AG04450 (cell line): ENCODE data around the gene SPATA2. TPM values are rescaled to one million over a fixed set of nuclear protein-coding genes. Genes with fewer than 3 reads are reported as not detected.

Experiments
- CTCF ChIA-PET: fragments of 300-600, 350-600 bp; formaldehyde crosslinking; extraction: SDS; loops from one replicate; lab custom pipeline; 2022; ENCODE audit warnings: antibody characterized with exemption, inconsistent platforms; lab: Charles Lee
- POLR2A ChIA-PET: fragments of 350-600 bp; formaldehyde crosslinking; extraction: SDS; loops from one replicate; lab custom pipeline; 2021; ENCODE audit warnings: antibody characterized with exemption, inconsistent platforms; lab: Yijun Ruan, JAX
- DNase-seq: peaks from one replicate; pipeline ENCODE4 v3.0.0-alpha.2; 2011; ENCODE audit warnings: low read depth, low spot score
- H3K27ac ChIP-seq: one replicate; pipeline ENCODE4 v1.5.1; 2012; ENCODE audit warnings: low read depth, low read length, control low read depth
- H3K27me3 ChIP-seq: one replicate; pipeline ENCODE4 v1.6.0; 2012; ENCODE audit warnings: low read length; ENCODE audit not compliant: control insufficient read depth, insufficient read depth
- H3K4me3 ChIP-seq: 2 replicates; pipeline ENCODE4 v1.5.1; 2011; ENCODE audit warnings: mild to moderate bottlenecking, low read depth, low read length, control low read depth
- H3K9me3 ChIP-seq: 2 replicates; pipeline ENCODE4 v1.5.1; 2012; ENCODE audit warnings: low read length; ENCODE audit not compliant: control insufficient read depth, insufficient read depth
- polyA plus RNA-seq: library from polyadenylated mRNA; depleted of rRNA; stranded (reverse); fragments of >200 nt; gene quantifications from 2 replicates; pipeline ENCODE4 v1.2.3, GENCODE V29; 2011
- TF ChIP-seq, protein P1 (sequence below): IDR thresholded peaks from 2 replicates; pipeline ENCODE4 v1.5.1; 2011; ENCODE audit warnings: low read depth, low read length, control low read depth, inconsistent platforms

Gene SPATA2
- polyA plus RNA-seq, 1 experiment = 4.7 TPM

GRCh38 chr20:49945701-49946477, 30.6 kb upstream of the SPATA2 start:
- no peak for DNase-seq
- Histone ChIP-seq H3K4me3 (no peak overlapping the region), H3K27ac (no peak overlapping the region), H3K9me3 (no peaks in the 10 kb centered on the region), H3K27me3 (no peaks in the 10 kb centered on the region)
- TF ChIP-seq, protein P1, sequence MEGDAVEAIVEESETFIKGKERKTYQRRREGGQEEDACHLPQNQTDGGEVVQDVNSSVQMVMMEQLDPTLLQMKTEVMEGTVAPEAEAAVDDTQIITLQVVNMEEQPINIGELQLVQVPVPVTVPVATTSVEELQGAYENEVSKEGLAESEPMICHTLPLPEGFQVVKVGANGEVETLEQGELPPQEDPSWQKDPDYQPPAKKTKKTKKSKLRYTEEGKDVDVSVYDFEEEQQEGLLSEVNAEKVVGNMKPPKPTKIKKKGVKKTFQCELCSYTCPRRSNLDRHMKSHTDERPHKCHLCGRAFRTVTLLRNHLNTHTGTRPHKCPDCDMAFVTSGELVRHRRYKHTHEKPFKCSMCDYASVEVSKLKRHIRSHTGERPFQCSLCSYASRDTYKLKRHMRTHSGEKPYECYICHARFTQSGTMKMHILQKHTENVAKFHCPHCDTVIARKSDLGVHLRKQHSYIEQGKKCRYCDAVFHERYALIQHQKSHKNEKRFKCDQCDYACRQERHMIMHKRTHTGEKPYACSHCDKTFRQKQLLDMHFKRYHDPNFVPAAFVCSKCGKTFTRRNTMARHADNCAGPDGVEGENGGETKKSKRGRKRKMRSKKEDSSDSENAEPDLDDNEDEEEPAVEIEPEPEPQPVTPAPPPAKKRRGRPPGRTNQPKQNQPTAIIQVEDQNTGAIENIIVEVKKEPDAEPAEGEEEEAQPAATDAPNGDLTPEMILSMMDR = no peak
- POLR2A ChIA-PET = interaction anchor here (0.6 kb wide), 1 partner anchor 22 kb away, joined by 3 read pairs; no protein-coding TSS in a partner anchor
- CTCF ChIA-PET = interaction anchor here (0.6 to 1.1 kb wide), 2 partner anchors 140 to 235 kb away, joined by 4 read pairs; no protein-coding TSS in a partner anchor

DNA sequence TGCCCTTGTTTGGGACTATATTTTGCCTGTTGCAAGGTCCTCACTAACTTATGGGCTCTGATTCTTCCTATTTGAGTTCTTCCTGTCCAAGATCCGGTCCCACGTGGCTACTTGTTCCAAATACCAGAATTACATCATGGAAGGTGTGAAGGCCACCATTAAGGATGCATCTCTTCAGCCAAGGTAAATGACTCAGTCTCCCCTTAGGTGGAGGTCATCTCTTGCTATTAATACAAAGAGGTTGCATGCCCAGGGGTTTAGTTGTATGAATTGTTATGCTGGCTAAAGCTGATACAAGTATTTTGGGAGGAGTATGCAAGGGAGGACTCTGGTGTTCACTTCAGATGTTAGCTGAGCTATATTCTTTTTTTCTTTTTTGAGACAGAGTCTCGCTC, 30.0 kb upstream of the SPATA2 start:
- Histone ChIP-seq H3K27ac (no peak overlapping the region), H3K27me3 (no peaks in the 10 kb centered on the region), H3K9me3 (no peaks in the 10 kb centered on the region), H3K4me3 (no peak overlapping the region)
- ChIA-PET POLR2A (interaction anchor here (0.7 kb wide), 1 partner anchor 15 kb away, joined by 4 read pairs; no protein-coding TSS in a partner anchor), CTCF (interaction anchor here (0.6 kb wide), 1 partner anchor 234 kb away, joined by 4 read pairs; no protein-coding TSS in a partner anchor)
- DNase-seq = no peak
- TF ChIP-seq, protein P1 = no peak

DNA sequence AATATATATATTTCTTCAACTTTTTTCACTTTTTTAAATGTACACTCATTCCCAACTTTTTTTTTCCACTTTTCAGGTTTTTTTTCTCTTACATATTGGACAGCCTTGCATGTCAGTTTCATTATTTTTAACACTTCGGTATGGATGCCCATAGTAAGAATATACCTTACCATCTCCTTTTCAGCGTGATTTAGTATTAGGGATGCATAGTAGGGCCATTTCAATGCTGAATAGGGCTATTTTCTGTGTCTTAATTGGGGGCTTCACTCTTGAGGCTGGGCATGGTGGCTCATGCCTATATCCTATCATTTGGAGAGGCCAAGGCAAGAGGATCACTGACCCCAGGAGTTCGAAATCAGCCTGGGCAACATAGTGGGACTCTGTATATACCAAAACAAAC, 27.6 kb upstream of the SPATA2 start:
- no peaks in the 10 kb centered on the region for H3K27me3 ChIP-seq
- TF ChIP-seq, protein P1 = no peak
- no peak for DNase-seq
- H3K9me3 ChIP-seq = no peaks in the 10 kb centered on the region
- ChIA-PET POLR2A (no interaction called here), CTCF (interaction anchor here (0.7 to 3.4 kb wide), 2 partner anchors 22 to 128 kb away, joined by 3 to 19 read pairs; no protein-coding TSS in a partner anchor)
- H3K27ac ChIP-seq = no peak overlapping the region
- no peak overlapping the region for H3K4me3 ChIP-seq

DNA sequence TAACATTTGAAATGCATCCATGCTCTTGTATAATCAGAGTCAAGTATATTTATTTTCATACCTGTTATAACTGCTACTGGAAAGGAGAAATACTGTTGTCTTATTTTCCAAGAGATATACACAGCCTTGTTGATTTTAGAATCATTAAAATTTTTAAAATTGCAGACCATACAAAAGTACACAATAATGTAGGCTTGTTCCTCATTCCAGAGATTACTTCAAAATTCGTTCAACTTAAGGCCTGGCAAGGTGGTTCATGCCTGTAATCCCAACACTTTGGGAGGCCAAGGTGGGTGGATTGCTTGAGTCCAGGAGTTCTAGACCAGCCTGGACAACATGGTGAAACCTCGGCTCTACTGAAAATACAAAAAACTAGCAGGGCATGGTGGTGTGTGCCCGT, 27.0 kb upstream of the SPATA2 start:
- no peak overlapping the region for H3K27ac ChIP-seq
- TF ChIP-seq, protein P1 = no peak
- POLR2A ChIA-PET = no interaction called here
- no peak overlapping the region for H3K4me3 ChIP-seq
- no peak for DNase-seq
- CTCF ChIA-PET = interaction anchor here (3.4 kb wide), 1 partner anchor 129 kb away, joined by 19 read pairs; no protein-coding TSS in a partner anchor
- no peaks in the 10 kb centered on the region for H3K27me3 ChIP-seq
- H3K9me3 ChIP-seq = no peaks in the 10 kb centered on the region

DNA sequence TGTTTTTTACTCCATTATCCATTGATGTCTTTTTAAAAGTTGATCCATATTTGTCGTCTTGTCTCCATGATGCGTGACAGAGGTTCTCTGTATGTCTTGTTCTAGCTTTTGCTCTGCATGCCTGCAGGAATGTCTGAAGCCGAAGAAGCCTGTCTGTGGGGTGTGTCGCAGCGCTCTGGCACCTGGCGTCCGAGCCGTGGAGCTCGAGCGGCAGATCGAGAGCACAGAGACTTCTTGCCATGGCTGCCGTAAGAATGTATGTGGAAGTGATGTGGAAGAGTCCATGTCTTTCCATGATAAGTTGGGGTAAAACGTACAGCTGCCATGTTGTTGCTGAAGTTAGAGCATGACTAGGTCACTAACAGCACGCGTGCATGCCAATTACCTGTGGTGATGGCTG, 26.1 kb upstream of the SPATA2 start:
- Histone ChIP-seq H3K4me3 (no peak overlapping the region), H3K27me3 (no peaks in the 10 kb centered on the region), H3K9me3 (no peaks in the 10 kb centered on the region; the same call in 1 of the 2 replicates), H3K27ac (no peak overlapping the region)
- TF ChIP-seq, protein P1 = no peak
- ChIA-PET CTCF (interaction anchor here (3.4 kb wide), 1 partner anchor 130 kb away, joined by 19 read pairs; no protein-coding TSS in a partner anchor), POLR2A (interaction anchor here (0.5 kb wide), 1 partner anchor 134 kb away, joined by 3 read pairs; no protein-coding TSS in a partner anchor)
- DNase-seq = no peak
